Right lobe of liver (tissue), 6 donors: ENCODE results near the gene NIM1K. TPM values are rescaled to one million over a fixed set of nuclear protein-coding genes. Genes with fewer than 3 reads are reported as not detected.

Experiments used
- ATAC-seq, 4 donors: fragments of 200-7000 bp; cut with Tn5 transposase; one replicate each; pipeline ENCODE4 v1.9.1; 2020; ENCODE audit warnings: mild to moderate bottlenecking in 4 of 4, moderate library complexity in 4 of 4
- DNase-seq, 3 donors: peaks; one replicate each; pipeline ENCODE4 v3.0.0-alpha.2; 2020
- H3K27ac ChIP-seq, 3 donors: fragments of 200-600 bp; one replicate each; pipeline ENCODE4 v1.8.0; 2022
- H3K27me3 ChIP-seq, 2 donors: fragments of 200-600 bp; one replicate each; pipeline ENCODE4 v1.8.0; 2022
- H3K36me3 ChIP-seq, 4 donors: fragments of 200-600 bp; sonication (generic) in 1 of 4; one replicate each; pipeline versions ENCODE4 v1.5.1 to v1.8.0; 2017 to 2022; ENCODE audit warnings: control low read depth in 1 of 4
- H3K4me1 ChIP-seq, 4 donors: fragments of 200-600 bp; sonication (generic) in 1 of 4; one replicate each; pipeline versions ENCODE4 v1.5.1 to v1.8.0; 2017 to 2022; ENCODE audit warnings: control low read depth in 1 of 4
- H3K4me3 ChIP-seq, 3 donors: fragments of 200-600 bp; one replicate each; pipeline ENCODE4 v1.8.0; 2022
- H3K9me3 ChIP-seq, 4 donors: fragments of 200-600 bp; sonication (generic) in 1 of 4; one replicate each; pipeline versions ENCODE4 v1.5.1 to v1.8.0; 2017 to 2022; ENCODE audit warnings: control low read depth in 1 of 4
- POLR2A ChIP-seq: fragments of 450-650 bp; IDR thresholded peaks from one replicate; pipeline ENCODE4 v1.6.1; 2017; ENCODE audit warnings: antibody characterized with exemption, mild to moderate bottlenecking
- WGBS: methylation state at CpG from one replicate; pipeline ENCODE4 v1.1.6; 2018; ENCODE audit warnings: low coverage, low lambda C conversion rate; ENCODE audit not compliant: insufficient coverage; ENCODE audit errors: missing lambda C conversion rate; 5-methylcytosine and 5-hydroxymethylcytosine counted together
- intact Hi-C, 2 donors: fragments of 100-400 bp; cut with DNase I; formaldehyde crosslinking; loops; one replicate each; pipeline versions ENCODE4 v1.11.2 to v1.14.1; 2022
- total RNA-seq, 6 experiments: library from RNA; depleted of rRNA in 2 of 6; stranded (reverse); fragments of >200 nt in 2 of 6; fragmentation: NEBNext Ultra II Directional in 3 of 6; extraction: Animal tissue kit (Norgen Biotek cat#: 25700) in 3 of 6; gene quantifications; one replicate each; pipeline versions ENCODE4 v1.1.0 to v1.2.4, GENCODE V29; 2016 to 2023
- TF ChIP-seq, protein P1 (sequence below), 4 donors: fragments of 200-600 bp in 3 of 4; fragments of 450-650 bp in 1 of 4; IDR thresholded peaks; one replicate each; pipeline versions ENCODE4 v1.5.1 to v1.8.0; 2016 to 2022; ENCODE audit warnings: antibody characterized with exemption in 4 of 4, mild to moderate bottlenecking in 2 of 4
- donor health status: DM: no; HTN: yes; CAD: no.
- donor health status: DM: no; HTN: no; CAD: no.
- donor health status: DM: no; HTN: no; CAD: no.
- donor health status: DM: no; HTN: yes; CAD: no.
- donor health status: DM: no; HTN: yes; CAD: no.

NIM1K gene
- total RNA-seq, 6 experiments from 2014 or later: 0.06 to 0.55 (median 0.12) TPM; not detected in 2

DNA sequence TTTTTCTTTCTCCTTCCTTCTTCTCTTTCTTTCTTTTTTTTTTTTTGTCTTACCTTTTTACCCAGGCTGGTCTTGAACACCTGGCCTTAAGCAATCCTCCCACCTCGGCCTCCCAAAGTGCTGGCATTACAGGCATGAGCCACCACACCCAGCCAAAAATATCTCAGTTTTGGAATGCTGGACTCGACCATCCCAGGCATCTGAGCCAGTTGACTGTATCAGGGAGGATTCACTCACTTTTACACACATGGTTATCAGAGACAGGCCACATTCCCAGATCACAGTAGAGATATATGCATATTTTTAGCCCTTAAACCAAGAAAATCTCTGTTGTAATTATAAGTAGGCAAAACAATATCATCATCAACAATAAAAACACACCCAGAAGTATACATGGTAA lies 21.9 kb downstream of the NIM1K start:
- no peaks in the 10 kb centered on the region for H3K4me1 ChIP-seq
- no peaks in the 10 kb centered on the region for H3K36me3 ChIP-seq
- H3K27ac ChIP-seq: no peak overlapping the region
- no peaks in the 10 kb centered on the region for H3K9me3 ChIP-seq
- H3K27me3 ChIP-seq: no peaks in the 10 kb centered on the region
- TF ChIP-seq, protein P1, sequence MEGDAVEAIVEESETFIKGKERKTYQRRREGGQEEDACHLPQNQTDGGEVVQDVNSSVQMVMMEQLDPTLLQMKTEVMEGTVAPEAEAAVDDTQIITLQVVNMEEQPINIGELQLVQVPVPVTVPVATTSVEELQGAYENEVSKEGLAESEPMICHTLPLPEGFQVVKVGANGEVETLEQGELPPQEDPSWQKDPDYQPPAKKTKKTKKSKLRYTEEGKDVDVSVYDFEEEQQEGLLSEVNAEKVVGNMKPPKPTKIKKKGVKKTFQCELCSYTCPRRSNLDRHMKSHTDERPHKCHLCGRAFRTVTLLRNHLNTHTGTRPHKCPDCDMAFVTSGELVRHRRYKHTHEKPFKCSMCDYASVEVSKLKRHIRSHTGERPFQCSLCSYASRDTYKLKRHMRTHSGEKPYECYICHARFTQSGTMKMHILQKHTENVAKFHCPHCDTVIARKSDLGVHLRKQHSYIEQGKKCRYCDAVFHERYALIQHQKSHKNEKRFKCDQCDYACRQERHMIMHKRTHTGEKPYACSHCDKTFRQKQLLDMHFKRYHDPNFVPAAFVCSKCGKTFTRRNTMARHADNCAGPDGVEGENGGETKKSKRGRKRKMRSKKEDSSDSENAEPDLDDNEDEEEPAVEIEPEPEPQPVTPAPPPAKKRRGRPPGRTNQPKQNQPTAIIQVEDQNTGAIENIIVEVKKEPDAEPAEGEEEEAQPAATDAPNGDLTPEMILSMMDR (IDR thresholded peaks at IDR 0.05): no peak
- TF ChIP-seq POLR2A: no peak
- intact Hi-C loops: no loop called here
- no peak for ATAC-seq
- no peak overlapping the region for H3K4me3 ChIP-seq
- DNase-seq: no peak
- 54% methylated on average over 2 of the region's 2 CpGs for WGBS

DNA sequence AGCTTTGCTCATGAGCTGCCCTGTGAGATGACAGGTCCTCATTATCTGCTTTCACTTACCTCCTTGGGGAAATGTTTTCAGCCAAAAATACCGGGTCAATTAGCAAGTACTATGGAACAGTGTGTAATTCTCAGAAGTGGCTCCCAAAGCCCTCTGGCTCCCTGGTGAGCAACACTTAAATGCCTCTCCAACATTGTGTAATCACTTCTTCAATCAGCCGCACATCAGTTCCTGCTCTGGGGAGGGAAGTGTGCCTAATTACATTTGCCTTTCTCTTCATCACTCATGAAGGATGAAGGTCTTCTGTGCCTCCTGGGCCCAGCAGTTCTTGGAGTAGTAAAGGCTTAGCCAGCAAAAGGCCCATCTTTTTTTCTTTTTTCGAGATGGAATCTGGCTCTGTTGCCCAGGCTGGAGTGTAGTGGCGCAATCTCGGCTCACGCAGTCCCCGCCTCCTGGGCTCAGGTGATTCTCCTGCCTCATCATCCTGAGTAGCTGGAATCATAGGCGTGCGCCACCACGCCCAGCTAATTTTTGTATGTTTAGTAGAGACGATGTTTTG lies 23.1 kb downstream of the NIM1K start:
- H3K27ac ChIP-seq: no peak overlapping the region
- H3K36me3 ChIP-seq: no peaks in the 10 kb centered on the region
- no peaks in the 10 kb centered on the region for H3K27me3 ChIP-seq
- WGBS: 87% methylated on average over 3 of the region's 11 CpGs
- ATAC-seq (no peak), DNase-seq (no peak)
- H3K9me3 ChIP-seq: no peaks in the 10 kb centered on the region
- H3K4me3 ChIP-seq: no peak overlapping the region
- no peaks in the 10 kb centered on the region for H3K4me1 ChIP-seq
- no peak for TF ChIP-seq POLR2A
- TF ChIP-seq, protein P1 (IDR thresholded peaks at IDR 0.05): no peak
- intact Hi-C loops: no loop called here

DNA sequence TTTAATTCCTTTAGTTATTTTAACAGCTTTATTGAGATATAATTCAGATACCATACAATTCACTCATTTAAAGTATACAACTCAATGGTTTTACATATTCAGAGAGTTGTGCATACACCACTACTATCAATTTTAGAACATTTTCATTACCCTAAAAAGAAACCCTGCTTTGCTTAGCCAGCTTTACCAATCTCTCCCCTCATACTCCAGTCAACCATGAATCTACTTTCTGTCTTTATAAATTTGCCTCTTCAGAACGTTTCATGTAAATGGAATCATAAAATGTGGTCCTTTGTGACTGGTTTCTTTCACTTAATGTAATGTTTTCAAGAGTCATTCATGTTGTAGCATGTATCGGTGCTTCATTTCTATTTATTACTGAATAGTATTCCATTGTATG lies 24.9 kb downstream of the NIM1K start:
- H3K4me3 ChIP-seq: no peak overlapping the region
- no peaks in the 10 kb centered on the region for H3K36me3 ChIP-seq
- TF ChIP-seq, protein P1 (IDR thresholded peaks at IDR 0.05): no peak
- TF ChIP-seq POLR2A: no peak
- 63% methylated on average over 2 of the region's 2 CpGs for WGBS
- H3K9me3 ChIP-seq: no peaks in the 10 kb centered on the region
- no peaks in the 10 kb centered on the region for H3K4me1 ChIP-seq
- intact Hi-C loops: no loop called here
- H3K27me3 ChIP-seq: no peaks in the 10 kb centered on the region
- H3K27ac ChIP-seq: no peak overlapping the region
- DNase-seq (no peak), ATAC-seq (no peak)

DNA sequence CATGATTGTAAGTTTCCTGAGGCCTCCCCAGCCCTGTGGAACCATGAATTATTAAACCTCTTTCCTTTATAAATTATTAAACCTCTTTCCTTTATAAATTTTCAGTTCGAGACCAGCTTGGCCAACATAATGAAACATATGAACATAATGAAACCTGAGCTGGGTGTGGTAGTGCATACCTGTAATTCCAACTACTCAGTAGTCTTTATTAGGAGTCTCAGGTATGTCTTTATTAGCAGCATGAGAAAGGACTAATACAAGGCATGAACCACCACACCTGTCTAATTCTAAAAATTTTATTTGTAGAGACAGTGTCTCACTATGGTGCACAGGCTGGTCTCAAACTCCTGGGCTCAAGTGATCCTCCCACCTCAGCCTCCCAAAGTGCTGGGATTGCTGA lies 27.1 kb downstream of the NIM1K start:
- H3K27me3 ChIP-seq: no peaks in the 10 kb centered on the region
- no peak for ATAC-seq
- TF ChIP-seq POLR2A: no peak
- TF ChIP-seq, protein P1 (IDR thresholded peaks at IDR 0.05): no peak
- no peak overlapping the region for H3K4me3 ChIP-seq
- H3K36me3 ChIP-seq: no peaks in the 10 kb centered on the region
- H3K27ac ChIP-seq: no peak overlapping the region
- 86% methylated on average over 1 of the region's 1 CpG for WGBS
- no peak for DNase-seq
- intact Hi-C loops: no loop called here
- no peaks in the 10 kb centered on the region for H3K9me3 ChIP-seq
- no peaks in the 10 kb centered on the region for H3K4me1 ChIP-seq

DNA sequence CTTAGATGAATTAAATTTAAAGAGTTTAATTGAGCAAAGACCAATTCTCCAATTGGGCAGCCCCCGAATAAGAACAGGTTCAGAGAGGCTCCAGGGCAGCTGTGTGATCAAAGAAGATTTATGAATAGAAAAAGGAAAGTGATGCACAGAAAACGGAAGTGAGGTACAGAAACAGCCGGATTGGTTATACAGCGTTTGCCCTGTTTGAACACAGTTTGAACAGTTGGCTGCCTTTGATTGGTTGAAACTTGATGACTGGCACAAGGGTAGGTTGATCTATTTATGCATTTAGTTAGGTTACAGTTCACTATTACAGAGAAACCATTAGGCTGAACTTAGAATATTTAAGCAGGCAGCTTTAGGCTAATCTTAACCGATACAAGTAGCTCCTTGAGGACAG lies 29.5 kb downstream of the NIM1K start:
- H3K4me1 ChIP-seq: no peaks in the 10 kb centered on the region
- H3K4me3 ChIP-seq: no peak overlapping the region
- 85% methylated on average over 5 of the region's 5 CpGs for WGBS
- TF ChIP-seq, protein P1 (IDR thresholded peaks at IDR 0.05): no peak
- TF ChIP-seq POLR2A: no peak
- H3K27ac ChIP-seq: no peak overlapping the region
- intact Hi-C loops: loop anchor here in 1 of 2 donors (10.0 kb wide), 1 partner anchor 163 kb away; no protein-coding TSS in a partner anchor
- H3K9me3 ChIP-seq: no peaks in the 10 kb centered on the region
- no peaks in the 10 kb centered on the region for H3K27me3 ChIP-seq
- DNase-seq (no peak), ATAC-seq (no peak)
- H3K36me3 ChIP-seq: no peaks in the 10 kb centered on the region
